ENCODE results near the gene ABCF1.

Gene ABCF1

DNA sequence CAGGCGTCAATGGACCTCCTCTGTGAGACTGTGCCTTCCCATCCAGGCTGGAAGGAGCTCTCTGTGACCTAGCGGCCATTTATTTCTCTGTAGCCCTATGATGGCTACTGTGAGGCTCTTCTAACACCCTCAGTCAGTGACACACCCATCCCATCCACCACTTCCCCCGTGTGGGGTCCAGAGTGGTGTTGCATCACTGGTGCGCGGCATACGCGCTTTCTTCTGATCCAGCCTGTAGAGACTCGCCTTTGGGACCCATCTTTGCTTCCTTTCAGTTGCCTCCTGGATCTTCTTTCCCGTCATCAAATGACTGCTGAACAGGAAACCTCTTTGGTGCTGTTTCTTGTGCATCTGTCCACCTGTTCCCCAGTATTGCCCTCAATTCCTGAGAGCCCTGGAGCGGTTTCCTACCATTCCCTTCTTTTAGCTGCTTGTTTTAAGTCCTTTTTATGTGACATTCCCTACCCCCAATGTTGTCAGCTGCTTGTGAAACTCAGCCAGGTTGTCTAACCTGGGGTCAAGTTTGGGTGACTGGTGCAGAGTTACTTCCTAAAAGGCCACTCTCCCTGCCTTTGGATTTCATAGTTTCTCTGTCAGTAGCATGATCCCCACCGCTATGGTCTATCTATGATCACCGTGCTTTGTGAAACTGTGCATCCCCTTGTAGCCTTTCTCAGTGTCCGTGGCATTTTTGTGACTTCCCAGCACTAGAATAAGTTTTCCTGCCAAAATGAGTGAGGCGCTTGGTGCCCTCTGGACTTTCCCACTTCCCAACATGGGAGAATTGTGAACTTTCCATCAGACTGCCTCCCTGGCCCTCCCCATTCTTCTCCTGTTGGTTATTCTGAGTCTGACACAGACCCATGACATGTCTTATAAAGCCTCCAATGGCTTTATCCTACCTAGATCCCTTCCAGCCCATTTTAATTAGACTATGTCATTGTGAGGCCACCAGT is 8.5 kb upstream of the ABCF1 start:
- H3K4me3 ChIP-seq (replicated peaks; ENCODE audit: low read depth, low read length), result no peak overlapping the region
- DNase-seq (ENCODE audit: low read depth), result no peak
- TF ChIP-seq, protein P1, sequence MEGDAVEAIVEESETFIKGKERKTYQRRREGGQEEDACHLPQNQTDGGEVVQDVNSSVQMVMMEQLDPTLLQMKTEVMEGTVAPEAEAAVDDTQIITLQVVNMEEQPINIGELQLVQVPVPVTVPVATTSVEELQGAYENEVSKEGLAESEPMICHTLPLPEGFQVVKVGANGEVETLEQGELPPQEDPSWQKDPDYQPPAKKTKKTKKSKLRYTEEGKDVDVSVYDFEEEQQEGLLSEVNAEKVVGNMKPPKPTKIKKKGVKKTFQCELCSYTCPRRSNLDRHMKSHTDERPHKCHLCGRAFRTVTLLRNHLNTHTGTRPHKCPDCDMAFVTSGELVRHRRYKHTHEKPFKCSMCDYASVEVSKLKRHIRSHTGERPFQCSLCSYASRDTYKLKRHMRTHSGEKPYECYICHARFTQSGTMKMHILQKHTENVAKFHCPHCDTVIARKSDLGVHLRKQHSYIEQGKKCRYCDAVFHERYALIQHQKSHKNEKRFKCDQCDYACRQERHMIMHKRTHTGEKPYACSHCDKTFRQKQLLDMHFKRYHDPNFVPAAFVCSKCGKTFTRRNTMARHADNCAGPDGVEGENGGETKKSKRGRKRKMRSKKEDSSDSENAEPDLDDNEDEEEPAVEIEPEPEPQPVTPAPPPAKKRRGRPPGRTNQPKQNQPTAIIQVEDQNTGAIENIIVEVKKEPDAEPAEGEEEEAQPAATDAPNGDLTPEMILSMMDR (IDR thresholded peaks at IDR 0.05; ENCODE audit: low read length, missing control alignments), result no peak

- no peak overlapping the region for H3K4me3 ChIP-seq (replicated peaks; ENCODE audit: low read depth, low read length)
- TF ChIP-seq, protein P1 (IDR thresholded peaks at IDR 0.05; ENCODE audit: low read length, missing control alignments), result no peak
- no peak for DNase-seq (ENCODE audit: low read depth)
Measured at GRCh38 chr6:30564114-30564513, 7.1 kb upstream of the ABCF1 start.

- TF ChIP-seq, protein P1 (IDR thresholded peaks at IDR 0.05; ENCODE audit: low read length, missing control alignments), result no peak
- DNase-seq (ENCODE audit: low read depth), result no peak
- H3K4me3 ChIP-seq (replicated peaks; ENCODE audit: low read depth, low read length), result no peak overlapping the region
Measured at GRCh38 chr6:30565772-30566171, 5.5 kb upstream of the ABCF1 start.

- TF ChIP-seq, protein P1 (IDR thresholded peaks at IDR 0.05; ENCODE audit: low read length, missing control alignments), result no peak
- no peak overlapping the region for H3K4me3 ChIP-seq (replicated peaks; ENCODE audit: low read depth, low read length)
- DNase-seq (ENCODE audit: low read depth), result no peak
Measured at GRCh38 chr6:30568245-30568644, 3.0 kb upstream of the ABCF1 start.

DNA sequence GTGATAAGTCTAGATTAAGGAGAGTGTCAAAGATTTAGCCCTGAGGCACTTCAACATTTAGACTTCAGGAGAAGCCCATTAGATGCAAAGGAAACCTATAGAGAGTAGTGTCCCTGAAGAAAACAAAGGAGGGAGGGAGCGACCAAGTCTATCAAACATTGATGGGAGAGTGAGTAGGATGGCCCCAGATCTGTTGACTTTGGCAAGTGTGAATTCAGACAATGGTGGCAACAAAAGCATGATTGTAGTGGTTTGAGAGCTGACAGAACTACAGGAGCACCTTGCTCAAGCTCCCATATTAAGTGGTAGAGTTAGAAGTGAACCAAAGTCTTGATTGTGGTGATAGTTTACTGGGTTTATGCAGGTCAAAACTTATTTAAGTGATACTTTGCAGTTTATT is 979 bp upstream of the ABCF1 start:
- DNase-seq (ENCODE audit: low read depth), result no peak
- H3K4me3 ChIP-seq (replicated peaks; ENCODE audit: low read depth, low read length), result peak overlapping the region; percentile 96

DNA sequence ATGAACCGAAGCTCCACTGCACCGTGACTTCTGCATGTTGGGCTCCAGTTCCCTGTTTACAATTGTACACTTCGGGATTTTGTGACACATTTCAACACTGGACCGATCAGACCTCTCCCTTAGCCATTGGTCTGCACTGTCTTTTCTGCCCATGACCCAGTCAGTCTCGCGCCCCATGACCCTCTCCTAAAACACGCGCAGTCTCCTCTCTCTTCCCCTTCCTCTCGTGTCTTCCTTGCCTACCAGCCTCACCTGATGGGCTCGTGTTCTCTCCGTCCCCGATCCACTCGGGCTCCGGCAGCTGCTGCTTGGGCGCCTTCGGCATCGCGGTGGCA is 535 bp upstream of the ABCF1 start:
- TF ChIP-seq, protein P1 (IDR thresholded peaks at IDR 0.05; ENCODE audit: low read length, missing control alignments), result no peak
- no peak for DNase-seq (ENCODE audit: low read depth)
- H3K4me3 ChIP-seq (replicated peaks; ENCODE audit: low read depth, low read length), result peak overlapping the region; percentile 96

More for the DNA sequence above, 979 bp upstream of the ABCF1 start:
- TF ChIP-seq, protein P1 (IDR thresholded peaks at IDR 0.05; ENCODE audit: low read length, missing control alignments), result no peak

DNA sequence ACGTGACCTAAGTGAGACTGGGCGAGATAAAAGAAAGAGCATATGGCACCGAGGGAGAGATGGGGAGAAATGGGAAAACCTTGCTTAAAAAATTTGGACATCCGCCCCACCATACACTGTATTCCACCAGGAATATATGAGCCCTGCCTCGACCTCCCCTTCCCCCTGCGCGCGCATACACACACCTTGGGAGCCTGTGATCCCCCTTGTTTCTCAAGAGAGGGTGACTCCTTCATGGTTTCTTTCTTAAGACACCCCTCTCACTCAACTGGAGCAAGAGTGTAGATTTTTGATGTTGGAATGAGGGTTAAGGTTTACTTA is 480 bp downstream of the ABCF1 start:
- TF ChIP-seq, protein P1 (IDR thresholded peaks at IDR 0.05; ENCODE audit: low read length, missing control alignments), result no peak
- no peak for DNase-seq (ENCODE audit: low read depth)
- peak overlapping the region; percentile 96 for H3K4me3 ChIP-seq (replicated peaks; ENCODE audit: low read depth, low read length)
